ENCODE results near the gene FOXE3.
A peak's percentile ranks its signal among the peaks of the same experiment; 100 is the strongest.
"Not testable (repeated sequence)": the region's sequence is repeated elsewhere in the genome, so short reads cannot be mapped to it uniquely, and the experiment has no call there.

Gene FOXE3

DNA sequence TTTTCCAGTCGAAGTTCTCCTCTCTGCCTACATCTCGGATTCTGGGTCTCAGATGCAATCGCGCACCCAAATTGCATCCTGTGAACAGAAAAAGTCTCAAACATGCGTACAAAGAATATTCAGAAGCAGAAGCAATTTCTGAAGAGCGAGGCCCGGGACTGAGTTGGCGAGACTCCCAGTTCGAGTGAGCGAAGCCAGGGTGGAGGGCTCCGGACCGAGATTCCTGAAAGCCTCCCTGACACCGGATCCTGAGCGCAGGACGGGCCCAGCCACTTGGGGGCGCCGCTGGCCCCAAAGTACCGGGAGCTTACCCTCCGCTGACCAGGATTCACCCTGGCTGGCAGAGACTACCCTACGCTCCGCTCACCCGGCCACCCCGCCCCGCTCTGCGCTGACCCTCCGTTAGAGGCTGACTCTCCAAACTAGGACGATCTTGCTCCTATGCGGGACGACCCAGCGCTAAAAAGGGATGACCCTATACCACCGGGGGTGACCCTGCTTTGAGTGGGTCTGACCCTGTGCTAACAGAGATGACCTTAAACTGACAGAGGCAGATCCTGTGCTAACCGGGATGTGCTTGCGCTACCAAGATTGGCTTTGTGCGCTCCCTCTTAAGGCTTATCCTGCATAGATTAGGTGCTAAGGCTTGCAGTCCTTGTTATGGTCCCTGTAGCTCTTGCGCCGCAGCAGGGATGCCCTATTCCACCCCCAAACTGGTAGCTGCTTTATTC, 33.9 kb downstream of the FOXE3 start:
- DNase-seq (ENCODE audit: low spot score): peak; percentile 60

DNA sequence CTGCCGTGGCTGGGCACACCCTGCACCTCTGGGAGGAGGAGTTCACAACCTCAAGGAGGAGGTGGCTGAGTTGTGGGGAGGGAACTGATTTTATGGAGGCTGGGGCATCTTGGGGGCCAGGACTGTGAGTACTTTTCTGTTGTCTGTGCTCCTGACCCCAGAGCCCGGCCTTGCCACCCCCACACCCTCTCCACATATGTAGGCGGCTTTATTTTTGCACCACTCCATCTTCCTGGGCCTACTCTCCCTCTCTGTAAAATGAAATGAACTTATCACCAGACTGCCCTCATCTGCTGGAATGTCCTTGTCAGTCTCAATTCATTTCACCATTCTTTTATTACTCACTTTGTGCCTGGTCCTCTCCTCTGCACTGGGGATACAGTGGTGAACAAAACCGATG, 34.5 kb downstream of the FOXE3 start:
- no peak for DNase-seq (ENCODE audit: low spot score)

DNA sequence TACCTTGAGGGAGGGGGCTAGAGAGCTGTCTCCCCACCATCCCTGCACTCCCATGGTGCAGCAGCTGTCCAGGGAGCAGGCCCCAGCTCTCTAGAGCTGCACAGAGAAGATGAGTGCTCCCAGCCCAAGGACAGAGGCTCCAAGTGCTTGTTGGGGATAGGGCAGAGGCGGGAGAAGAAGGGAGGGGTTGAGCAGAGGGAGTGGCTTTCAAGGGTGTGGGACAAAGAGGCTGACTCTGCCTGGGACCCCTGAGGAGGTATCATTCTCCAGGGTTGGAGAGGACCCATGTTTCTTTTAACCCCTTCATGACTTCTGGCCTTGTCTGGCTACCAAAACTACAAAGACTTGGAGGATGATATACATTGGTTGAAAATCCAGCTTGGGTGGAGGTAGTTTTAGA, 36.3 kb downstream of the FOXE3 start:
- no peak for DNase-seq (ENCODE audit: low spot score)

DNA sequence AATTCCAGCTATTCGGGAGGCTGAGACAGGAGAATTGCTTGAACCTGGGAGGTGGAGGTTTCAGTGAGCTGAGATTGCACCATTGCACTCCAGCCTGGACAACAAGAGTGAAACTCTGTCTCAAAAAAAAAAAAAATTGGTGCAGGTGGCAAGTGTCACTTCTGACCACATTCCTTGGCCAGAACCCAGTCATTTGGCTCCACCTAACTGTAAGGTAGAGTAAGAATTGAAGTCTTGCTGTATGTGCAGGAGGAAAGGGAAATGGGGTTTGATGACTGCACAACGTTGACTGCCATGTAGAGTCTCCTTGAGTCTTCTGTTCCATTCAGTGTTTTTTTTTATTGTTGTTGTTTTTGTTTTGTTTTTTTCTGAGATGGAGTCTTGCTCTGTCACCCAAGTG, 37.8 kb downstream of the FOXE3 start:
- not testable (repeated sequence) for DNase-seq (ENCODE audit: low spot score)

GRCh38 chr1:47456250-47456649, 40.2 kb downstream of the FOXE3 start:
- no peak for DNase-seq (ENCODE audit: low spot score)

GRCh38 chr1:47457547-47457946, 41.5 kb downstream of the FOXE3 start:
- not testable (repeated sequence) for DNase-seq (ENCODE audit: low spot score)

DNA sequence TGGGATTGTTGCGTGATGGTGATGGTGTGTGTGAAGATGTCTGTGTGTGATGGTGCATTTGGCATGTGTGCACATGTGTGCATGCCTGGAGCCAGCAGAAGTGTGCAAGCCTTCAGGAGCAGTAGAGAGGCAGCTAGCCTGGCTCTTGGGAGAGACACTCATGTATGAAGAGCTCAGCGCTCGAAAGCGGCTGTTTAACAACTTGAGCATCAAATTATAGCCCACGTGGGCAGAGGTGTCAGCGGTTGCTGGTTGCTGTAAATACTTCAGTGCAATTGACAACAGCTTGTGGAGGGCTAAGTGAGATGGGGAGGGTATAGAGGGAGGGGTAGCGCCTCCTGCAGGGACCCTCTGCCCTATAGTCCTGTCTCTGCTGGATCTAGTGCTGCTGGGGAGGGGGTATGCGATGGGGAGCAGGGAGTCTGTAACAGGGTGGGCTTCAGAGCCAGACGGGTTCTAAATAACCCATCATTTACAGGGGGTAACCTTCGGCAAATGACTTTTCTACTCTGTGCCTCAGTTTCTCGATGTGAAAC, 43.2 kb downstream of the FOXE3 start:
- DNase-seq (ENCODE audit: low spot score): no peak

DNA sequence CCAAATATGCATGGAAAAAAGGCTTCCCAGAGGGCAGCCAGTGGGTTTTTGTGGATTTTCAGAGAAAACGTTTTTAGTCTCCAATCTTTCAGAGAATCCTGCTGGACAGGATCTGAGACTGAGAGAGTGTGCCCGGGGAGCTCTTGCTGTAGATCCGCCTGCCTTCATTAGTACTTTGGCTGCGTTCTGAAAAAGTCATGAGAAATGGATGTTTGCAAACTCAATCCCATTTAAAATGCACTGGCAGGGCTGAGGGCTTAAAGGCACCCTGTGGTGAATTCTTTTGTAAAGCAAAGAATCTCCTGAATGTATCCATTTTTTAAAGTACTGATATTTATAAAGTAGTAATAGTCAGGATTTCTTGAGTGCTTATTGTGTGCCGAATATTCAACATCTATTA, 44.0 kb downstream of the FOXE3 start:
- DNase-seq (ENCODE audit: low spot score): no peak

- no peak for DNase-seq (ENCODE audit: low spot score)
Measured at GRCh38 chr1:47460456-47460855, 44.4 kb downstream of the FOXE3 start.

DNA sequence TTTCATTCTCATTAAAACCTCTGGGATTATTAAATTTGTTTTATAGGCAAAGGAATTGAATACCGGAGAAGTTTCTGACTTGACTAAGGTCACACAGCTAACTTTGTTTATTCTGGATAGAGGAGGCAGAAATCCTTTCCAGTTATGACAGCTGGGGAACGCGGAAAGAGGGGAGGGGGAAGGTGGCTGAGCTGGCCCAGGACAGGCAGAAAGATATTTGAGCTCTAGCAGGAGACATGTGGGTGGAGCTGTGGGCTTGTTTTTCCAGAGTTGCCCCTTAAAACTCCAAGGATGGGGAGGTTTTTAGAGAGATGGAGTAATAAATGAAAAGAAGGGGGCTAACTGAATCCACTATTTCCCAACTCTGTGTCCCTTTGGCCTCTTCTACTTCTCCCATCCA, 49.5 kb downstream of the FOXE3 start:
- DNase-seq (ENCODE audit: low spot score): no peak

All from AG08396 (cell line).